ENCODE results near the gene MEF2C. TPM values are rescaled to one million over a fixed set of nuclear protein-coding genes. Genes with fewer than 3 reads are reported as not detected.

The MEF2C gene
- polyA plus RNA-seq, 1 donor from 2014 or later, result 30.2 TPM

DNA sequence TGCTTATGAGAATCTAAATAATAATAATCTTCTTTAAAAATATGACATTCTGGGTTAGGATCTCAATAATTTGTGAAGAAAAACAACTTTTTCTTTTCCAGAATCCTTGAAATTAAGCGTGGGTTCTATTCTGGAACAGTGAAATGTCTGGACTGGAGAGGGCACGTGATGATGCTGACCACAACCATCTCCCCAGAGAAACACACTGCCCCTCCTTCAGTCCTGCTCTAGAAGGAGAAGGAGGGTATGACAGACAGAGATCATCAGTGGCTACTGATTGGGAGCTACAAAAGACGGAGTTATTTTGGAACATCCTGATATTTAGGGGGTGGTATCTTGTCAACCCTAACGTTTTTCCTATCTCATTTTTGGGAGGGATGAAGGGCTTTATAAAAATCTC lies 40.2 kb downstream of the MEF2C start:
- no peaks in the 10 kb centered on the region for H3K9me2 ChIP-seq (ENCODE audit: insufficient read depth, low read length)
- TF ChIP-seq TAF1 (IDR thresholded peaks at IDR 0.05; ENCODE audit: low read depth), result no peak
- TF ChIP-seq, protein P1, sequence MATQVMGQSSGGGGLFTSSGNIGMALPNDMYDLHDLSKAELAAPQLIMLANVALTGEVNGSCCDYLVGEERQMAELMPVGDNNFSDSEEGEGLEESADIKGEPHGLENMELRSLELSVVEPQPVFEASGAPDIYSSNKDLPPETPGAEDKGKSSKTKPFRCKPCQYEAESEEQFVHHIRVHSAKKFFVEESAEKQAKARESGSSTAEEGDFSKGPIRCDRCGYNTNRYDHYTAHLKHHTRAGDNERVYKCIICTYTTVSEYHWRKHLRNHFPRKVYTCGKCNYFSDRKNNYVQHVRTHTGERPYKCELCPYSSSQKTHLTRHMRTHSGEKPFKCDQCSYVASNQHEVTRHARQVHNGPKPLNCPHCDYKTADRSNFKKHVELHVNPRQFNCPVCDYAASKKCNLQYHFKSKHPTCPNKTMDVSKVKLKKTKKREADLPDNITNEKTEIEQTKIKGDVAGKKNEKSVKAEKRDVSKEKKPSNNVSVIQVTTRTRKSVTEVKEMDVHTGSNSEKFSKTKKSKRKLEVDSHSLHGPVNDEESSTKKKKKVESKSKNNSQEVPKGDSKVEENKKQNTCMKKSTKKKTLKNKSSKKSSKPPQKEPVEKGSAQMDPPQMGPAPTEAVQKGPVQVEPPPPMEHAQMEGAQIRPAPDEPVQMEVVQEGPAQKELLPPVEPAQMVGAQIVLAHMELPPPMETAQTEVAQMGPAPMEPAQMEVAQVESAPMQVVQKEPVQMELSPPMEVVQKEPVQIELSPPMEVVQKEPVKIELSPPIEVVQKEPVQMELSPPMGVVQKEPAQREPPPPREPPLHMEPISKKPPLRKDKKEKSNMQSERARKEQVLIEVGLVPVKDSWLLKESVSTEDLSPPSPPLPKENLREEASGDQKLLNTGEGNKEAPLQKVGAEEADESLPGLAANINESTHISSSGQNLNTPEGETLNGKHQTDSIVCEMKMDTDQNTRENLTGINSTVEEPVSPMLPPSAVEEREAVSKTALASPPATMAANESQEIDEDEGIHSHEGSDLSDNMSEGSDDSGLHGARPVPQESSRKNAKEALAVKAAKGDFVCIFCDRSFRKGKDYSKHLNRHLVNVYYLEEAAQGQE (IDR thresholded peaks at IDR 0.05; ENCODE audit: borderline replicate concordance), result no peak
- no peak for TF ChIP-seq MXI1 (conservative IDR thresholded peaks at IDR 0.05; ENCODE audit: poor library complexity, severe bottlenecking)
- TF ChIP-seq RAD21 (conservative IDR thresholded peaks at IDR 0.05), result no peak
- no peak for TF ChIP-seq EZH2 (IDR thresholded peaks at IDR 0.05; ENCODE audit: borderline replicate concordance, insufficient read depth, low read length, poor library complexity, severe bottlenecking)
- TF ChIP-seq, protein P2, sequence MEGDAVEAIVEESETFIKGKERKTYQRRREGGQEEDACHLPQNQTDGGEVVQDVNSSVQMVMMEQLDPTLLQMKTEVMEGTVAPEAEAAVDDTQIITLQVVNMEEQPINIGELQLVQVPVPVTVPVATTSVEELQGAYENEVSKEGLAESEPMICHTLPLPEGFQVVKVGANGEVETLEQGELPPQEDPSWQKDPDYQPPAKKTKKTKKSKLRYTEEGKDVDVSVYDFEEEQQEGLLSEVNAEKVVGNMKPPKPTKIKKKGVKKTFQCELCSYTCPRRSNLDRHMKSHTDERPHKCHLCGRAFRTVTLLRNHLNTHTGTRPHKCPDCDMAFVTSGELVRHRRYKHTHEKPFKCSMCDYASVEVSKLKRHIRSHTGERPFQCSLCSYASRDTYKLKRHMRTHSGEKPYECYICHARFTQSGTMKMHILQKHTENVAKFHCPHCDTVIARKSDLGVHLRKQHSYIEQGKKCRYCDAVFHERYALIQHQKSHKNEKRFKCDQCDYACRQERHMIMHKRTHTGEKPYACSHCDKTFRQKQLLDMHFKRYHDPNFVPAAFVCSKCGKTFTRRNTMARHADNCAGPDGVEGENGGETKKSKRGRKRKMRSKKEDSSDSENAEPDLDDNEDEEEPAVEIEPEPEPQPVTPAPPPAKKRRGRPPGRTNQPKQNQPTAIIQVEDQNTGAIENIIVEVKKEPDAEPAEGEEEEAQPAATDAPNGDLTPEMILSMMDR (IDR thresholded peaks at IDR 0.05; ENCODE audit: poor library complexity, severe bottlenecking), result no peak
- no peak for TF ChIP-seq EP300 (conservative IDR thresholded peaks at IDR 0.05; ENCODE audit: poor library complexity, severe bottlenecking)
- TF ChIP-seq POLR2AphosphoS5 (IDR thresholded peaks at IDR 0.05), result no peak
- no peak for TF ChIP-seq SMC3 (conservative IDR thresholded peaks at IDR 0.05; ENCODE audit: poor library complexity)

GRCh38 chr5:88841212-88841611 lies 41.8 kb downstream of the MEF2C start:
- Histone ChIP-seq H3K27ac (ENCODE audit: low read length) (no peak overlapping the region), H3K79me2 (replicated peaks; ENCODE audit: insufficient read depth, low read length) (no peaks in the 10 kb centered on the region), H3K9me2 (ENCODE audit: insufficient read depth, low read length) (no peaks in the 10 kb centered on the region)

More for the DNA sequence above, 40.2 kb downstream of the MEF2C start:
- no peak overlapping the region for H3K27ac ChIP-seq (ENCODE audit: low read length)
- H3K9me3 ChIP-seq (ENCODE audit: low read length), result no peaks in the 10 kb centered on the region
- no peaks in the 10 kb centered on the region for H3K27me3 ChIP-seq (ENCODE audit: insufficient read depth, low read depth, low read length)
- H3K79me2 ChIP-seq (replicated peaks; ENCODE audit: insufficient read depth, low read length), result no peaks in the 10 kb centered on the region
- no peak overlapping the region for H3K9ac ChIP-seq (ENCODE audit: low read length)
- H2AFZ ChIP-seq (ENCODE audit: low read depth, low read length), result no peak overlapping the region
- H3K4me3 ChIP-seq (ENCODE audit: low read length), result no peak overlapping the region
- no peaks in the 10 kb centered on the region for H3F3A ChIP-seq (ENCODE audit: insufficient read depth, low read length, poor library complexity, severe bottlenecking)
- no peaks in the 10 kb centered on the region for H3K36me3 ChIP-seq (ENCODE audit: insufficient read depth, low read length)
- no peaks in the 10 kb centered on the region for H4K20me1 ChIP-seq (ENCODE audit: insufficient read depth)
- no peak overlapping the region for H3K4me2 ChIP-seq (ENCODE audit: low read length)

More at GRCh38 chr5:88841212-88841611, 41.8 kb downstream of the MEF2C start:
- H3F3A ChIP-seq (ENCODE audit: insufficient read depth, low read length, poor library complexity, severe bottlenecking), result no peaks in the 10 kb centered on the region
- no peaks in the 10 kb centered on the region for H4K20me1 ChIP-seq (ENCODE audit: insufficient read depth)
- no peaks in the 10 kb centered on the region for H3K9me3 ChIP-seq (ENCODE audit: low read length)
- H3K9ac ChIP-seq (ENCODE audit: low read length), result no peak overlapping the region
- no peak overlapping the region for H3K4me2 ChIP-seq (ENCODE audit: low read length)
- no peak for TF ChIP-seq EP300 (conservative IDR thresholded peaks at IDR 0.05; ENCODE audit: poor library complexity, severe bottlenecking)
- TF ChIP-seq, protein P2 (IDR thresholded peaks at IDR 0.05; ENCODE audit: poor library complexity, severe bottlenecking), result no peak
- no peak for TF ChIP-seq SMC3 (conservative IDR thresholded peaks at IDR 0.05; ENCODE audit: poor library complexity)
- no peak for TF ChIP-seq TAF1 (IDR thresholded peaks at IDR 0.05; ENCODE audit: low read depth)
- TF ChIP-seq POLR2AphosphoS5 (IDR thresholded peaks at IDR 0.05), result no peak
- no peak for TF ChIP-seq RAD21 (conservative IDR thresholded peaks at IDR 0.05)
- no peak for TF ChIP-seq MXI1 (conservative IDR thresholded peaks at IDR 0.05; ENCODE audit: poor library complexity, severe bottlenecking)
- TF ChIP-seq, protein P1 (IDR thresholded peaks at IDR 0.05; ENCODE audit: borderline replicate concordance), result no peak
- no peak for TF ChIP-seq EZH2 (IDR thresholded peaks at IDR 0.05; ENCODE audit: borderline replicate concordance, insufficient read depth, low read length, poor library complexity, severe bottlenecking)
- no peaks in the 10 kb centered on the region for H3K36me3 ChIP-seq (ENCODE audit: insufficient read depth, low read length)
- no peaks in the 10 kb centered on the region for H3K27me3 ChIP-seq (ENCODE audit: insufficient read depth, low read depth, low read length)
- no peak overlapping the region for H2AFZ ChIP-seq (ENCODE audit: low read depth, low read length)
- H3K4me3 ChIP-seq (ENCODE audit: low read length), result no peak overlapping the region
